GM12878 (cell line): ENCODE measurements around the gene SCAND1.
A peak's percentile ranks its signal among the peaks of the same experiment; 100 is the strongest.

ENCODE experiments used
- ATF3 ChIP-seq: IDR thresholded peaks from 2 replicates; pipeline ENCODE4 v1.6.1; 2011; ENCODE audit warnings: low read depth, mild to moderate bottlenecking, low read length, moderate library complexity, borderline replicate concordance; ENCODE audit errors: extremely low read depth
- BHLHE40 ChIP-seq, 2 experiments: fragments of 450-650 bp in 1 of 2; IDR thresholded peaks; 2 replicates each; pipeline ENCODE4 v1.6.1; 2011 to 2017; ENCODE audit warnings: low read depth in 2 of 2, borderline replicate concordance in 1 of 2, improper control_type of control experiment in 1 of 2, low read length in 1 of 2, mild to moderate bottlenecking in 1 of 2
- GABPA ChIP-seq: IDR thresholded peaks from 2 replicates; pipeline ENCODE4 v1.6.1; 2014; ENCODE audit warnings: antibody characterized with exemption, low read depth, mild to moderate bottlenecking, inconsistent platforms
- JUND ChIP-seq: IDR thresholded peaks from 2 replicates; pipeline ENCODE4 v1.6.1; 2012; ENCODE audit warnings: low read depth, mild to moderate bottlenecking, low read length, improper control_type of control experiment, moderate library complexity
- POLR2A ChIP-seq: IDR thresholded peaks from 2 replicates; pipeline ENCODE4 v1.6.1; 2011; ENCODE audit warnings: low read depth, mild to moderate bottlenecking, low read length
- POLR2AphosphoS5 ChIP-seq: IDR thresholded peaks from 2 replicates; pipeline ENCODE4 v1.6.1; 2011; ENCODE audit warnings: mild to moderate bottlenecking, low read length, inconsistent platforms
- RELA ChIP-seq: fragments of 450-650 bp; IDR thresholded peaks from 2 replicates; pipeline ENCODE4 v1.8.0; 2014; ENCODE audit warnings: borderline replicate concordance; ENCODE audit not compliant: partially characterized antibody
- REST ChIP-seq: IDR thresholded peaks from 2 replicates; pipeline ENCODE4 v1.6.1; 2012; ENCODE audit warnings: mild to moderate bottlenecking, low read depth, low read length
- SUZ12 ChIP-seq: fragments of 200-600 bp; sonication (generic); IDR thresholded peaks from one replicate; pipeline ENCODE4 v1.6.1; 2018; ENCODE audit warnings: antibody characterized with exemption, mild to moderate bottlenecking; ENCODE audit not compliant: unreplicated experiment
- YY1 ChIP-seq: IDR thresholded peaks from 2 replicates; pipeline ENCODE4 v1.6.1; 2011; ENCODE audit warnings: low read depth, mild to moderate bottlenecking, low read length
- TF ChIP-seq, protein P1 (sequence below), 3 experiments: IDR thresholded peaks in 2 of 3; conservative IDR thresholded peaks in 1 of 3; 2 replicates each; pipeline ENCODE4 v1.5.1; 2011; ENCODE audit warnings: low read depth in 3 of 3, low read length in 3 of 3, mild to moderate bottlenecking in 3 of 3, control low read depth in 2 of 3, moderate library complexity in 2 of 3, inconsistent platforms in 1 of 3, mixed read lengths in 1 of 3; ENCODE audit not compliant: control insufficient read depth in 2 of 3, insufficient read depth in 1 of 3; ENCODE audit errors: extremely low read depth in 1 of 3
- TF ChIP-seq, protein P2 (sequence below): fragments of 450-650 bp; formaldehyde crosslinking; IDR thresholded peaks from 2 replicates; pipeline ENCODE4 v1.5.0; 2022; ENCODE audit warnings: mild to moderate bottlenecking, missing genetic modification characterization

DNA sequence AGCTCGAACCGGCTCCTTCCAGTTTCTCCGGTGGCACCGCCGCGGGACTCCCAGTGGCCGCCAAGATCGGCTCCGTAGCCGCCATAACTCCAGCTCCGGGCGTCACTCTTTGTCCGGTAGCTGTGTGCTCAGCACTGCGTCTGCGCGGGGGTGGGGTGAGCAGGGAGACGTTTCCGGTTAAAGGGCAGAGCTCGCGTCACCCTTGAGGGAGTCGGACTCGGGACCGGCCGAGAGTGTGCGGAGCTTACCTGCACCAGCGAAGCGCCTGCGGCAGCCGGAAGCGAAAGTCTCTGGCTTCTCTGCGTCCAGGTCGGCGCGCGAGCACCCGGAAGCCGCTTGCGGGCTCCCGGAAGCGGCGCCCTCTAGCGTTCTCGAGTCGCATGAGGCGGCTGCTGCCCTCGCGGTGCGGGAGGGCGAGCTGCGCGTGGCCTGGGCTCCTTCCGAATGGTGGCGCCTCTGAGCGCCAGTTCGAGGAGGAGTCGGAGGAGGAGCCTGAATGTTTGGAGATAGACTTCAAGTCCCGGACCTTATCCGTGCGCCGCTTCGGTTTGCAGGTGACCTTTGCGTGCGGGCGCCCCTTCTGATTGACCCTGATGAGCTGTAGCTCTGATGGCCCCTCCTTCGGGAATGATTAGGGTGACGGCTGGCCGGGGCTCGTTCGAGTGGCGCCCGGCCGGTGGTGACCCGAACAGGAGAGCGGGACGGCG, at the start of gene SCAND1:
- TF ChIP-seq, protein P1, sequence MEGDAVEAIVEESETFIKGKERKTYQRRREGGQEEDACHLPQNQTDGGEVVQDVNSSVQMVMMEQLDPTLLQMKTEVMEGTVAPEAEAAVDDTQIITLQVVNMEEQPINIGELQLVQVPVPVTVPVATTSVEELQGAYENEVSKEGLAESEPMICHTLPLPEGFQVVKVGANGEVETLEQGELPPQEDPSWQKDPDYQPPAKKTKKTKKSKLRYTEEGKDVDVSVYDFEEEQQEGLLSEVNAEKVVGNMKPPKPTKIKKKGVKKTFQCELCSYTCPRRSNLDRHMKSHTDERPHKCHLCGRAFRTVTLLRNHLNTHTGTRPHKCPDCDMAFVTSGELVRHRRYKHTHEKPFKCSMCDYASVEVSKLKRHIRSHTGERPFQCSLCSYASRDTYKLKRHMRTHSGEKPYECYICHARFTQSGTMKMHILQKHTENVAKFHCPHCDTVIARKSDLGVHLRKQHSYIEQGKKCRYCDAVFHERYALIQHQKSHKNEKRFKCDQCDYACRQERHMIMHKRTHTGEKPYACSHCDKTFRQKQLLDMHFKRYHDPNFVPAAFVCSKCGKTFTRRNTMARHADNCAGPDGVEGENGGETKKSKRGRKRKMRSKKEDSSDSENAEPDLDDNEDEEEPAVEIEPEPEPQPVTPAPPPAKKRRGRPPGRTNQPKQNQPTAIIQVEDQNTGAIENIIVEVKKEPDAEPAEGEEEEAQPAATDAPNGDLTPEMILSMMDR (IDR thresholded peaks at IDR 0.05 in 2 of 3, conservative IDR thresholded peaks at IDR 0.05 in 1 of 3; ENCODE audit: control insufficient read depth in 2 of 3, extremely low read depth in 1 of 3, insufficient read depth in 1 of 3, low read depth in 3 of 3, low read length in 3 of 3): peak; percentile 93 to 99 (median 99)
- no peak for TF ChIP-seq REST
- no peak for TF ChIP-seq JUND
- peak; percentile 74 for TF ChIP-seq RELA
- TF ChIP-seq POLR2AphosphoS5: peak; percentile 95
- TF ChIP-seq, protein P2, sequence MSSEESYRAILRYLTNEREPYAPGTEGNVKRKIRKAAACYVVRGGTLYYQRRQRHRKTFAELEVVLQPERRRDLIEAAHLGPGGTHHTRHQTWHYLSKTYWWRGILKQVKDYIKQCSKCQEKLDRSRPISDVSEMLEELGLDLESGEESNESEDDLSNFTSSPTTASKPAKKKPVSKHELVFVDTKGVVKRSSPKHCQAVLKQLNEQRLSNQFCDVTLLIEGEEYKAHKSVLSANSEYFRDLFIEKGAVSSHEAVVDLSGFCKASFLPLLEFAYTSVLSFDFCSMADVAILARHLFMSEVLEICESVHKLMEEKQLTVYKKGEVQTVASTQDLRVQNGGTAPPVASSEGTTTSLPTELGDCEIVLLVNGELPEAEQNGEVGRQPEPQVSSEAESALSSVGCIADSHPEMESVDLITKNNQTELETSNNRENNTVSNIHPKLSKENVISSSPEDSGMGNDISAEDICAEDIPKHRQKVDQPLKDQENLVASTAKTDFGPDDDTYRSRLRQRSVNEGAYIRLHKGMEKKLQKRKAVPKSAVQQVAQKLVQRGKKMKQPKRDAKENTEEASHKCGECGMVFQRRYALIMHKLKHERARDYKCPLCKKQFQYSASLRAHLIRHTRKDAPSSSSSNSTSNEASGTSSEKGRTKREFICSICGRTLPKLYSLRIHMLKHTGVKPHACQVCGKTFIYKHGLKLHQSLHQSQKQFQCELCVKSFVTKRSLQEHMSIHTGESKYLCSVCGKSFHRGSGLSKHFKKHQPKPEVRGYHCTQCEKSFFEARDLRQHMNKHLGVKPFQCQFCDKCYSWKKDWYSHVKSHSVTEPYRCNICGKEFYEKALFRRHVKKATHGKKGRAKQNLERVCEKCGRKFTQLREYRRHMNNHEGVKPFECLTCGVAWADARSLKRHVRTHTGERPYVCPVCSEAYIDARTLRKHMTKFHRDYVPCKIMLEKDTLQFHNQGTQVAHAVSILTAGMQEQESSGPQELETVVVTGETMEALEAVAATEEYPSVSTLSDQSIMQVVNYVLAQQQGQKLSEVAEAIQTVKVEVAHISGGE (CRISPR knock-in tag): peak; percentile 88
- TF ChIP-seq ATF3: 0 out of 2 replicates have a peak, but pooled peaks have one; percentile 48
- peak; percentile 95 for TF ChIP-seq POLR2A
- peak; percentile 96 for TF ChIP-seq YY1
- TF ChIP-seq SUZ12: no peak
- TF ChIP-seq BHLHE40 (IDR thresholded peaks at IDR 0.05; ENCODE audit: borderline replicate concordance in 1 of 2, low read depth in 2 of 2, low read length in 1 of 2): peak; percentile 73 to 87
- TF ChIP-seq GABPA: peak; percentile 97
